AG09309 (cell line): ENCODE measurements around the gene NCAPH2.
A peak's percentile ranks its signal among the peaks of the same experiment; 100 is the strongest.
"Not testable (repeated sequence)": the region's sequence is repeated elsewhere in the genome, so short reads cannot be mapped to it uniquely, and the experiment has no call there.

ENCODE experiments used
- DNase-seq: peaks from one replicate; pipeline ENCODE4 v3.0.0-alpha.2; 2010; ENCODE audit warnings: low read depth
- H3K4me3 ChIP-seq: 2 replicates; pipeline ENCODE4 v1.5.1; 2011; ENCODE audit warnings: mild to moderate bottlenecking, low read depth, low read length, moderate library complexity; ENCODE audit not compliant: control insufficient read depth
- CTCF ChIP-seq: IDR thresholded peaks from 2 replicates; pipeline ENCODE4 v1.5.1; 2011; ENCODE audit warnings: mild to moderate bottlenecking, low read depth, low read length, inconsistent platforms; ENCODE audit not compliant: insufficient read depth, control insufficient read depth; ENCODE audit errors: missing control alignments

NCAPH2 gene

GRCh38 chr22:50530580-50530876, 22.5 kb downstream of the NCAPH2 start:
- no peak for TF ChIP-seq CTCF
- no peak for DNase-seq
- H3K4me3 ChIP-seq, result peak overlapping the region; percentile 52

- DNase-seq, result peak; percentile 35
- peak overlapping the region; percentile 52 for H3K4me3 ChIP-seq
- no peak for TF ChIP-seq CTCF
These were observed 23.0 kb downstream of the NCAPH2 start for GRCh38 chr22:50530877-50531545.

GRCh38 chr22:50531546-50531961, 23.5 kb downstream of the NCAPH2 start:
- DNase-seq, result no peak
- TF ChIP-seq CTCF, result no peak
- H3K4me3 ChIP-seq, result peak overlapping the region; percentile 52

GRCh38 chr22:50531962-50532674, 24.1 kb downstream of the NCAPH2 start:
- DNase-seq, result no peak
- no peak for TF ChIP-seq CTCF

GRCh38 chr22:50532824-50533796, 25.1 kb downstream of the NCAPH2 start:
- DNase-seq, result no peak
- TF ChIP-seq CTCF, result no peak
- no peak overlapping the region for H3K4me3 ChIP-seq

More at GRCh38 chr22:50531962-50532674, 24.1 kb downstream of the NCAPH2 start:
- peak overlapping the region; percentile 52 for H3K4me3 ChIP-seq

GRCh38 chr22:50533856-50534711, 26.1 kb downstream of the NCAPH2 start:
- DNase-seq, H3K4me3 ChIP-seq: not testable (repeated sequence)
